ENCODE measurements around the gene CAMK1D. TPM values are rescaled to one million over a fixed set of nuclear protein-coding genes. Genes with fewer than 3 reads are reported as not detected.
"Not testable (repeated sequence)": the region's sequence is repeated elsewhere in the genome, so short reads cannot be mapped to it uniquely, and the experiment has no call there.

Gene CAMK1D
- total RNA-seq, 1 donor from 2014 or later, result 1.0 TPM

DNA sequence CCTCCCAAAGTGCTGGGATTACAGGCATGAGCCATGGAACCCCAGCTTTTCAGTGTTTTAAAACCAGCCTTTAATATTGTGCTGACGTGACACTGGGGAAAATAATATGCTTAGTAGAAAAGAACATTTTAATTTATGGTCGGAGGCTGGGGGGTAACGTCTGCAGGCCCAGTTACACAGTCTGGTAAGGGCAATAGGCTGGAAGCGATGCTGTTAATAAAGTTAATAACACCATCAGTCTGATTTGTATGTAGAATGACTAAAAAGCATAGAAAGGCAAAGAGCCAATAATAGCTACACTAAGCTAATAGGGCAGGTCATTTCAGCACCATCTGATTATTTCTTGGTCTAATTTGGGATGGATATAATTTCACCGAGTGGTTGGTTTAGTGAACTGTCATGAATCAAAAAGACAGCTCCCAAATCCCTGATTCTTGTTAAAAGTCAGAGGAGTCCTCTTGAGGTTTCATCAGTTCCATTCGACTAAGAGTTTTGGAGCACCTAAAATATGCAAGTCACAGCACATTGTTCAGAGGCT, 192.9 kb downstream of the CAMK1D start:
- H3K4me3 ChIP-seq (ENCODE audit: low read depth, low read length), result no peak overlapping the region
- DNase-seq (ENCODE audit: low read depth), result no peak
- TF ChIP-seq, protein P1, sequence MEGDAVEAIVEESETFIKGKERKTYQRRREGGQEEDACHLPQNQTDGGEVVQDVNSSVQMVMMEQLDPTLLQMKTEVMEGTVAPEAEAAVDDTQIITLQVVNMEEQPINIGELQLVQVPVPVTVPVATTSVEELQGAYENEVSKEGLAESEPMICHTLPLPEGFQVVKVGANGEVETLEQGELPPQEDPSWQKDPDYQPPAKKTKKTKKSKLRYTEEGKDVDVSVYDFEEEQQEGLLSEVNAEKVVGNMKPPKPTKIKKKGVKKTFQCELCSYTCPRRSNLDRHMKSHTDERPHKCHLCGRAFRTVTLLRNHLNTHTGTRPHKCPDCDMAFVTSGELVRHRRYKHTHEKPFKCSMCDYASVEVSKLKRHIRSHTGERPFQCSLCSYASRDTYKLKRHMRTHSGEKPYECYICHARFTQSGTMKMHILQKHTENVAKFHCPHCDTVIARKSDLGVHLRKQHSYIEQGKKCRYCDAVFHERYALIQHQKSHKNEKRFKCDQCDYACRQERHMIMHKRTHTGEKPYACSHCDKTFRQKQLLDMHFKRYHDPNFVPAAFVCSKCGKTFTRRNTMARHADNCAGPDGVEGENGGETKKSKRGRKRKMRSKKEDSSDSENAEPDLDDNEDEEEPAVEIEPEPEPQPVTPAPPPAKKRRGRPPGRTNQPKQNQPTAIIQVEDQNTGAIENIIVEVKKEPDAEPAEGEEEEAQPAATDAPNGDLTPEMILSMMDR (conservative IDR thresholded peaks at IDR 0.05; ENCODE audit: low read depth, low read length), result no peak

DNA sequence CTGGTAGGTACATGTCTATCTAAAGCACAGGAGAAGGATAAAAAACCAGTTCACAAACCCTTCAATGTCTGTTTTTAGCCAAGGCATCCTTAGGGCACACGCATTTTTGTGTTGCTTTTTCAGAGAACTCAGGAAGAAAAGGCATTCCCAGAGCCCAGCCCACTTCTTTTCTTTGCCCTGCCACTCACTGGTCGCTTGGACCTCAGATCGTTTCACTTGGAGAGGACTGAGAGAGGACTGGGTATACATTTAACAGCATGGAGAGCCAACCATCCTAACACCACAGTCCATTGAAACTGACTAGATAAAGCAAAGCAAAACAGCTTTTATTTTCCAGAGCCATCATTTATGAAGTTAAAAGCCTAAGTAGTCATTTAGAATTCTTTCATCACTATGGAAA, 194.2 kb downstream of the CAMK1D start:
- TF ChIP-seq, protein P1 (conservative IDR thresholded peaks at IDR 0.05; ENCODE audit: low read depth, low read length), result no peak
- H3K4me3 ChIP-seq (ENCODE audit: low read depth, low read length), result no peak overlapping the region
- DNase-seq (ENCODE audit: low read depth), result no peak

DNA sequence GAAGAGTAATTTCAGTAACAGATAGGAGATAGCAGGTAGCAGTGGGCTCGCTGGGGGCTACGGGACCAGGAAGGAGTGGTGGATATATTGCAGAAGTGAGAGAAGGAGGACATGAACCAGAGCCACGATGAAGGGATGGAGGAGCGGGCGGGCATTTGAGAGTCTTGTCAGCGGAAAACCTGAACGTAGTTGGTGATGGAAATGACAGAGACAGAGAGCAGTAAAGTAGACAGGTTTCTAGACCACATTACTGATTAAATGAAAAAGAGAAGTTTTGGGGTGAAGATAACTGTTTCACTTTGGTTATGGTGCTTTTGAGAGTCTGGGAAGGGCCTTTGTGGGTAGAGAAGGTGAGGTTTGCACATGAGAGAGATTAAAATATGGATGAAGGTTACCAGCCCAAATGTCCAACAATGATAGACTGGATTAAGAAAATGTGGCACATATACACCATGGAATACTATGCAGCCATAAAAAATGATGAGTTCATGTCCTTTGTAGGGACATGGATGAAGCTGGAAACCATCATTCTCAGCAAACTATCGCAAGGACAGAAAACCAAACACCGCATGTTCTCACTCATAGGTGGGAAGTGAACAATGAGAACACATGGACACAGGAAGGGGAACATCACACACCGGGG, 196.9 kb downstream of the CAMK1D start:
- DNase-seq (ENCODE audit: low read depth); H3K4me3 ChIP-seq (ENCODE audit: low read depth, low read length): not testable (repeated sequence)

DNA sequence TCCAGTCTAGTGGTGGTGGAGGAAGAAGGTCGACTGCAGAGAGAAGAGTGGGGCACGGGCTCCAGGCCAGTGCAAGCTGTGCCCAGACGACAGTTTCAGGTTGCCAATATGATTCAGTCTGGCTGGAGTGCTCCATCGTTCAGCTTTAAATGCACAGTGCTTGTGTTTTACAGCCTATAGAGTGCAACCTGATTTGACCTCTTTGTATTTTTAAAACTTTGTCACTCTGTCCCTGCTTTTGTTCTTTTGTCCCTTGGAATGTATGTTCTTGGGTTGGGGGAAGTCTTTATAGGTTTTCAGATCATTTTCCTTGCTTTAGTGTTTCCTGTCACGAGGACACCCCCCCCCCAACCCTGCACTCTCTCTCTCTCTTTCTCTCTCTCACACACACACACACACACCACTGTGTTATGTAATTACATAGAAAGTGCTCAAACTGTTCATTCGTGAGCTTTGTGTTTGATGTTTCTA, 198.0 kb downstream of the CAMK1D start:
- no peak overlapping the region for H3K4me3 ChIP-seq (ENCODE audit: low read depth, low read length)
- DNase-seq (ENCODE audit: low read depth), result no peak
- TF ChIP-seq, protein P1 (conservative IDR thresholded peaks at IDR 0.05; ENCODE audit: low read depth, low read length), result no peak

DNA sequence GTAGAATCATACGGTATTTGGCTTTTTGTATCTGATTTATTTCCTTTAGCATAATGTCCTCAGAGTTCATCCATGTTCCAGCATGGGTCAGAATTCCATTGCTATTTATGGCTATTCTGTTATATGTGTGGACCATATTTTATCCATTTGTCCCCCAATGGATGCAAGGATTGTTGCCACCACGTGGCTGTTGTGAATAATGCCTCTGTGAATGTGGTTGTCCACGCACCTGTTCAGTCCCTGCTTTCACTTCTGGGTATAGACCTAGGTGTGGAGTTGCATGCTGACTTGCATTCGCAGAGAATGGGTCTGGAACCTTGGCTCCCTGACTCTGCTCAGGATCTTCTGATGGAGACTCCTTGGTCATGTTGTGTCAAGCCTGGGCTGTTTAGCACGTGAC, 199.9 kb downstream of the CAMK1D start:
- no peak overlapping the region for H3K4me3 ChIP-seq (ENCODE audit: low read depth, low read length)
- DNase-seq (ENCODE audit: low read depth), result no peak
- TF ChIP-seq, protein P1 (conservative IDR thresholded peaks at IDR 0.05; ENCODE audit: low read depth, low read length), result no peak

DNA sequence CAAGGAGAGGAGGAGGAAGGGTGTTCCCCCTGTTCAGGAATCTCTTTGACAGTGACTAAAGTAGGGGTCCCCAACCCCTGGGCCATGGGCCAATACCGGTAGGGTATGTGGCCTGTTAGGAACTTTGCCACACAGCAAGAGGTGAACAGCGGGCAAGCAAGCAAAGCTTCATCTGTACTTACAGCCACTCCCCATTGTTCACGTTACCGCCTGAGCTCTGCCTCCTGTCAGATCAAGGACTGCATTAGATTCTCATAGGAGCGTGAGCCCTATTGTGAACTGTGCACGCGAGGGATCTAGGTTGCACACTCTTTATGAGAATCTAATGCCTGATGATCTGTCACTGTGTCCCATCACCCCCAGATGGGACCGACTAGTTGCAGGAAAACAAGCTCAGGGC, 201.6 kb downstream of the CAMK1D start:
- TF ChIP-seq, protein P1 (conservative IDR thresholded peaks at IDR 0.05; ENCODE audit: low read depth, low read length), result no peak
- no peak overlapping the region for H3K4me3 ChIP-seq (ENCODE audit: low read depth, low read length)
- DNase-seq (ENCODE audit: low read depth), result no peak

DNA sequence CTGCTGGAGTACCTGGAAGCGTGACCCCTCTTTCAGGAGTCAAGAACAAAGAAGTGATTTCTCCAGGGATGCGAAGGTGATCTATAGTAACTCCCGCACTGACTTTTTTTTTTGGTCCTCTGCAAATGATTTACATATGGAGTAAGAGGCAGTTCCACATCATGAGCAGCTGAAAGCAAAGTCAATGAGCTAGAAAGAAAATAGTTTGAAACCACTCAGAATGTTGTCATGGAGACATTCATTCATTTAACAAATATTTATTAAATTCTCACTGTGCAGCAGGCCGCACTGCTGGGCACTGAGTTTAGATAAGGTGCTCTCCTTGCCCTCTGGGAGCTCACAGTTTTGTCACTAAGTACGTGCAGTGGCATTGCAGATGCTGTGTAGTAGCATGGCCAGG, 206.7 kb downstream of the CAMK1D start:
- peak; percentile 86 for DNase-seq (ENCODE audit: low read depth)
- TF ChIP-seq, protein P1 (conservative IDR thresholded peaks at IDR 0.05; ENCODE audit: low read depth, low read length), result no peak

More for the DNA sequence above, 206.7 kb downstream of the CAMK1D start:
- no peak overlapping the region for H3K4me3 ChIP-seq (ENCODE audit: low read depth, low read length)

All from epithelial cell of proximal tubule (primary cell).